ENCODE results near the gene MPP7. TPM values are rescaled to one million over a fixed set of nuclear protein-coding genes. Genes with fewer than 3 reads are reported as not detected.
A peak's percentile ranks its signal among the peaks of the same experiment; 100 is the strongest.

Gene MPP7
- total RNA-seq, 5 donors from 2014 or later (not counting 1 experiment from before 2014, with no cell fraction given), result 22.8 to 35.8 (median 26.0) TPM

DNA sequence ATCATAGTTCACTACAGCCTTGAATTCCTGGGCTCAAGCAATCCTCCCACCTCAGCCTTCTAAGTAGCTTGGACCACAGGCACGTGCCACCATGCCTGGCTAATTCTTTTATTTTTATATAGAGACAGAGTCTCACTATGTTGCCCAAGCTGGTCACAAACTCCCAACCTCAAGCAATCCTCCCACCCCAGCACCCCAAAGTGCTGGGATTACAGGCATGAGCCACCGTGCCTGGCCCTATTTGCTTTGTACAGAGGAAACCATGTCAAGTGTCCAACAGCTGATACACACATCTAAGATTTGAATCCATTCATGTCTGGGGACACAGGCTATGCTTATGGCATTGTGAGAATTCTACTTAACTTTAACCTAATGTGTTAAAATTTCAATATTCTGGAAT, 29.9 kb upstream of the MPP7 start:
- Mint-ChIP-seq H3K4me3 (peak overlapping the region; percentile 91 to 92 (median 92)), H3K27ac (peak overlapping the region; percentile 99 to 100), H3K9me3 (peaks cover 0 to 3% (median 0%) of the 10 kb centered on the region in 3 donors), H3K27me3 (no peaks in the 10 kb centered on the region), H3K4me1 (peaks cover 73 to 89% (median 76%) of the 10 kb centered on the region in 3 donors), H3K36me3 (no peaks in the 10 kb centered on the region)
- H3K9me3 ChIP-seq, result no peaks in the 10 kb centered on the region
- peak in 4 of 35 experiments; percentile 0 to 39 (median 14) for DNase-seq
- peak overlapping the region; percentile 97 for H3K27ac ChIP-seq (ENCODE audit: low read length)
- no peak for ATAC-seq (replicated peaks in 1 of 4)
- H3K4me1 ChIP-seq (ENCODE audit: control insufficient read depth in 1 of 2, extremely low read depth in 1 of 2, insufficient read depth in 2 of 2, low read length in 2 of 2), result peaks cover 32 to 59% of the 10 kb centered on the region in 2 experiments
- H3K27me3 ChIP-seq (replicated peaks in 1 of 2; ENCODE audit: control insufficient read depth in 2 of 2, extremely low read depth in 1 of 2, insufficient read depth in 2 of 2, low read length in 1 of 2), result no peaks in the 10 kb centered on the region
- ChIA-PET POLR2A (interaction anchor here (0.6 to 6.8 kb wide), 10 partner anchors 11 to 154 kb away, joined by 3 to 127 read pairs (median 5); partner anchors contain the start of gene MPP7 (in 1 of the 2)), CTCF (interaction anchor here in 1 of 2 donors (0.6 to 4.6 kb wide), 6 partner anchors 30 to 589 kb away, joined by 3 to 91 read pairs (median 3); partner anchors contain the start of gene MPP7)
- H3K36me3 ChIP-seq (ENCODE audit: control insufficient read depth in 2 of 2, extremely low read depth in 1 of 2, insufficient read depth in 1 of 2, low read length in 1 of 2), result no peaks in the 10 kb centered on the region
- 57% methylated on average over 1 of the region's 2 CpGs for WGBS (ENCODE audit: insufficient coverage)
- H3K4me3 ChIP-seq (ENCODE audit: control insufficient read depth in 1 of 2, extremely low read depth in 1 of 2, low read length in 1 of 2), result peak overlapping the region; percentile 48 to 62

DNA sequence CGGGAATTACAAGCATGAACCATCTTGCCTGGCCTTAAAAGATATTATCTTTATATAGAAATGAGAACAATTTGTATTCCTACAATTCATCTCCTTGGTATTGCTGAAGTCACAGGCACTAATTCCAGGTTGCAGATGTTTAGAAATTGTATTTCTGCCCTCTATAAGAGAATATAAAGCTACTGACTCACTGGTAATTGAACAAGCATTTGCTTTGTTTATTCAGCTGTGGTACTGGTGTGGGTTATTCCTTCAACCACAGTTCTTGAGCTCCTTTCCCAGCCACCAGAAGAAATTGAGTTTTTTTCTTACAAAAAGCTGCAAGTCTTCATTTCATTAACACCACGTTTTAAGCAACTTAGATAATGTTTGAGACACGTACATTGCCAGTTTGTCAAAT, 29.0 kb upstream of the MPP7 start:
- Mint-ChIP-seq H3K27ac (peak overlapping the region; percentile 99 to 100), H3K36me3 (no peaks in the 10 kb centered on the region), H3K9me3 (peaks cover 0 to 3% (median 0%) of the 10 kb centered on the region in 3 donors), H3K4me3 (peak overlapping the region; percentile 55 to 92 (median 91)), H3K27me3 (no peaks in the 10 kb centered on the region), H3K4me1 (peaks cover 73 to 89% (median 75%) of the 10 kb centered on the region in 3 donors)
- H3K27me3 ChIP-seq (replicated peaks in 1 of 2; ENCODE audit: control insufficient read depth in 2 of 2, extremely low read depth in 1 of 2, insufficient read depth in 2 of 2, low read length in 1 of 2), result no peaks in the 10 kb centered on the region
- ChIA-PET POLR2A (interaction anchor here (0.6 to 6.8 kb wide), 13 partner anchors 10 to 68 kb away, joined by 3 to 127 read pairs (median 4); partner anchors contain the start of gene MPP7 (in 2 of the 2)), CTCF (interaction anchor here (0.7 to 4.6 kb wide), 14 partner anchors 24 to 90 kb away, joined by 3 to 91 read pairs (median 4); partner anchors contain the start of gene MPP7 (in 1 of the 2))
- H3K36me3 ChIP-seq (ENCODE audit: control insufficient read depth in 2 of 2, extremely low read depth in 1 of 2, insufficient read depth in 1 of 2, low read length in 1 of 2), result no peaks in the 10 kb centered on the region
- ATAC-seq (replicated peaks in 1 of 4), result no peak
- peak overlapping the region; percentile 97 for H3K27ac ChIP-seq (ENCODE audit: low read length)
- peak in 1 of 35 experiments; percentile 48 for DNase-seq
- WGBS (ENCODE audit: insufficient coverage), result no CpG with 5 or more reads among the region's 3 CpGs
- H3K4me3 ChIP-seq (ENCODE audit: control insufficient read depth in 1 of 2, extremely low read depth in 1 of 2, low read length in 1 of 2), result no peak overlapping the region
- H3K4me1 ChIP-seq (ENCODE audit: control insufficient read depth in 1 of 2, extremely low read depth in 1 of 2, insufficient read depth in 2 of 2, low read length in 2 of 2), result peaks cover 35 to 55% of the 10 kb centered on the region in 2 experiments
- H3K9me3 ChIP-seq, result no peaks in the 10 kb centered on the region

DNA sequence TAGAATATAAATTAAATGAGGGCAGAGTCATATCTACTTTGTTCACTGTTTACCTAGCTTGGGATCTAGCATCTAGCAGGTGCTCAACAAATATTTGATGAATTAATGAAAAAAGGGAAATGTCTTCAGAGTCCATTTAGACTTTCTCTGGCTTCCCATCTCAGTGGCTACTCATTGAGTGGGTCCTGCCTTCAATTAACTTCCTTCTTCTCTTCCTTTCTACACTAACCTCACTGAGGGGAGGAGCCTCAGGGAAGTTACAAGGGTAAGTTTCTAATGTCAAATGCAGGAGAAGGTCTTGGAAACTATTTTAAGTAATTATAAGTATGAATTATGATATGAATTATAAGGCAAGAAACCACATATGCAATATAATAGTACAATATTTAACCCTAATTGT, 28.2 kb upstream of the MPP7 start:
- ChIA-PET POLR2A (interaction anchor here (0.6 to 6.8 kb wide), 7 partner anchors 19 to 204 kb away, joined by 3 to 127 read pairs (median 3); partner anchors contain the start of gene MPP7 (in 2 of the 2)), CTCF (interaction anchor here (0.6 to 4.6 kb wide), 13 partner anchors 10 to 1400 kb away, joined by 3 to 91 read pairs (median 3); partner anchors contain the start of gene MPP7 (in 1 of the 2))
- Histone ChIP-seq H3K4me1 (ENCODE audit: control insufficient read depth in 1 of 2, extremely low read depth in 1 of 2, insufficient read depth in 2 of 2, low read length in 2 of 2) (peaks cover 39 to 56% of the 10 kb centered on the region in 2 experiments), H3K27ac (ENCODE audit: low read length) (peak overlapping the region; percentile 97), H3K4me3 (ENCODE audit: control insufficient read depth in 1 of 2, extremely low read depth in 1 of 2, low read length in 1 of 2) (no peak overlapping the region), H3K9me3 (no peaks in the 10 kb centered on the region), H3K36me3 (ENCODE audit: control insufficient read depth in 2 of 2, extremely low read depth in 1 of 2, insufficient read depth in 1 of 2, low read length in 1 of 2) (no peaks in the 10 kb centered on the region), H3K27me3 (replicated peaks in 1 of 2; ENCODE audit: control insufficient read depth in 2 of 2, extremely low read depth in 1 of 2, insufficient read depth in 2 of 2, low read length in 1 of 2) (no peaks in the 10 kb centered on the region)
- peak in 1 of 35 experiments; percentile 33 for DNase-seq
- Mint-ChIP-seq H3K27me3 (no peaks in the 10 kb centered on the region), H3K27ac (peak overlapping the region; percentile 90 to 97), H3K4me1 (peaks cover 73 to 89% (median 75%) of the 10 kb centered on the region in 3 donors), H3K4me3 (peak overlapping the region; percentile 43 to 58 (median 46)), H3K36me3 (peaks cover 6% of the 10 kb centered on the region), H3K9me3 (no peaks in the 10 kb centered on the region)
- no peak for ATAC-seq (replicated peaks in 1 of 4)

DNA sequence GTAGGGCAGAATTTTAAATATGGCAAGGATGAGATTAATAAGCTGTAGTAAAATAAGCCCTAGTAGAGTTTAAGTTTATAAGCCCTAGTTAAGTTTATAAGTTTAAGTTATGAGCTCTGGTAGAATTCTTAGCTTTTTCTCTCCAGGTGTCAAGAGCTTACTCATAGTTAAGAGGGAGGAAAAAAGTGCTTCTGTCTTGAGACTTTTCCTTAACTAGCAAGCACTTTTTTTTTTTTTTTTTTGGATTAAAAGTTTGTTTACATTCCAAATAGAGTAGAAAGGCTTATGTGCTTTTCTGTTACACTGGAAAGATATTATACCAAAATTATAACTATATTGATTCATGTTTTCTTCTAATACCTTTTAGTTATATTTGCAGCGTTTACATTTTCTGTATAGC, 25.5 kb upstream of the MPP7 start:
- H3K9me3 ChIP-seq, result no peaks in the 10 kb centered on the region
- Mint-ChIP-seq H3K27me3 (no peaks in the 10 kb centered on the region), H3K4me1 (peaks cover 73 to 83% (median 78%) of the 10 kb centered on the region in 3 donors), H3K9me3 (no peaks in the 10 kb centered on the region), H3K27ac (no peak overlapping the region), H3K4me3 (no peak overlapping the region), H3K36me3 (peaks cover 15% of the 10 kb centered on the region)
- H3K4me3 ChIP-seq (ENCODE audit: control insufficient read depth in 1 of 2, extremely low read depth in 1 of 2, low read length in 1 of 2), result no peak overlapping the region
- DNase-seq (no peak), ATAC-seq (replicated peaks in 1 of 4) (no peak)
- H3K36me3 ChIP-seq (ENCODE audit: control insufficient read depth in 2 of 2, extremely low read depth in 1 of 2, insufficient read depth in 1 of 2, low read length in 1 of 2), result peaks cover 0 to 4% of the 10 kb centered on the region in 2 donors
- ChIA-PET CTCF (interaction anchor here (0.6 to 5.8 kb wide), 10 partner anchors 12 to 1105 kb away, joined by 3 to 60 read pairs (median 5); partner anchors contain the start of gene MPP7 (in 1 of the 2)), POLR2A (interaction anchor here (0.5 to 2.1 kb wide), 15 partner anchors 8 to 730 kb away, joined by 3 to 16 read pairs (median 5); partner anchors contain the start of gene MPP7 (in 1 of the 2))
- H3K27me3 ChIP-seq (replicated peaks in 1 of 2; ENCODE audit: control insufficient read depth in 2 of 2, extremely low read depth in 1 of 2, insufficient read depth in 2 of 2, low read length in 1 of 2), result no peaks in the 10 kb centered on the region
- no CpG with 5 or more reads among the region's 1 CpG for WGBS (ENCODE audit: insufficient coverage)
- peaks cover 39 to 41% of the 10 kb centered on the region in 2 experiments for H3K4me1 ChIP-seq (ENCODE audit: control insufficient read depth in 1 of 2, extremely low read depth in 1 of 2, insufficient read depth in 2 of 2, low read length in 2 of 2)
- H3K27ac ChIP-seq (ENCODE audit: low read length), result no peak overlapping the region

DNA sequence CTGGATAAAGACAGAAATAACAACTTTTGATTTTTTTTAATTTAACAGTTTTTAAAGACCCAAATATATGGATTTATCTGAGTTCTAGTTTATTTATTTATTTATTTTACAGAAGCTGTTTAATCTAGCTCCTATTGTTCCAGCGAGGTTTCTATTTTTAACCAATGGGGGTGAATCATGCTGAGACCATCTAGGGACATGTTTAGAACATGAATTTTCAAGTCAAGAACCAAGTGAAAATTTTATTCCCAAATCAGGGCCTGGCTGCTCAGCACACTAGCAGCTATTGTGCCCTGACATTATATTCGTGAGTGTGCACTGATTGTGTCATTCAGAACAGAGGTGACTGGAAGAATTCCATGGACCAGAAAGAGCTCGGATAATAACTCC, 24.6 kb upstream of the MPP7 start:
- Histone ChIP-seq H3K27me3 (replicated peaks in 1 of 2; ENCODE audit: control insufficient read depth in 2 of 2, extremely low read depth in 1 of 2, insufficient read depth in 2 of 2, low read length in 1 of 2) (no peaks in the 10 kb centered on the region), H3K36me3 (ENCODE audit: control insufficient read depth in 2 of 2, extremely low read depth in 1 of 2, insufficient read depth in 1 of 2, low read length in 1 of 2) (peaks cover 0 to 4% of the 10 kb centered on the region in 2 donors), H3K4me1 (ENCODE audit: control insufficient read depth in 1 of 2, extremely low read depth in 1 of 2, insufficient read depth in 2 of 2, low read length in 2 of 2) (peaks cover 32 to 35% of the 10 kb centered on the region in 2 experiments), H3K4me3 (ENCODE audit: control insufficient read depth in 1 of 2, extremely low read depth in 1 of 2, low read length in 1 of 2) (no peak overlapping the region), H3K9me3 (no peaks in the 10 kb centered on the region), H3K27ac (ENCODE audit: low read length) (no peak overlapping the region)
- DNase-seq (no peak), ATAC-seq (replicated peaks in 1 of 4) (no peak)
- ChIA-PET CTCF (interaction anchor here (1.0 to 5.8 kb wide), 7 partner anchors 11 to 54 kb away, joined by 3 to 60 read pairs (median 5); partner anchors contain the start of gene MPP7 (in 1 of the 2)), POLR2A (interaction anchor here (0.6 to 1.7 kb wide), 8 partner anchors 14 to 584 kb away, joined by 3 to 16 read pairs (median 4); partner anchors contain the start of gene MPP7 (in 1 of the 2))
- Mint-ChIP-seq H3K4me1 (peaks cover 70 to 81% (median 78%) of the 10 kb centered on the region in 3 donors), H3K27me3 (no peaks in the 10 kb centered on the region), H3K36me3 (peaks cover 18% of the 10 kb centered on the region), H3K9me3 (no peaks in the 10 kb centered on the region), H3K27ac (no peak overlapping the region), H3K4me3 (peak overlapping the region in 1 of 3 donors; percentile 66)
- no CpG with 5 or more reads among the region's 3 CpGs for WGBS (ENCODE audit: insufficient coverage)
